ENCODE data around the gene LZTS3. TPM values are rescaled to one million over a fixed set of nuclear protein-coding genes. Genes with fewer than 3 reads are reported as not detected.

The LZTS3 gene
- total and polyA plus RNA-seq, 2 of the 8 experiments (the other 6 are each of a cell fraction or from before 2014, with no cell fraction given) = 31.8 to 33.5 TPM

- peak; percentile 58 for TF ChIP-seq KDM4A (IDR thresholded peaks at IDR 0.05; ENCODE audit: low read depth, low read length, severe bottlenecking)
- peak; percentile 62; the same call in 1 of the 2 replicates for TF ChIP-seq TBP (IDR thresholded peaks at IDR 0.05; ENCODE audit: low read depth, low read length)
Measured at GRCh38 chr20:3173610-3174441, 477 bp upstream of the LZTS3 start (continued).

Data from H1 (cell line).